Measurements from ENCODE around the gene TEC.

- TF ChIP-seq CTCF (IDR thresholded peaks at IDR 0.05) (no peak), ZFX (IDR thresholded peaks at IDR 0.05; ENCODE audit: borderline replicate concordance) (no peak)
Observed at GRCh38 chr4:48167538-48168263, 101.9 kb downstream of the TEC start.

All from 22Rv1 (cell line).